Activated CD4-positive, alpha-beta T cell treated with anti-CD3 and anti-CD28 coated beads, Interleukin-2, amount 10 ng/mL, durations not matched to agents 7 days and 5 days (primary cell): ENCODE results near the gene RNU4-1. TPM values are rescaled to one million over a fixed set of nuclear protein-coding genes. Genes with fewer than 3 reads are reported as not detected.
"Not testable (repeated sequence)": the region's sequence is repeated elsewhere in the genome, so short reads cannot be mapped to it uniquely, and the experiment has no call there.

Experiments
- CTCF ChIA-PET: fragments of 350-600 bp; sonication (Branson Sonifier 250); formaldehyde crosslinking; loops from one replicate; lab custom pipeline; 2021; ENCODE audit warnings: antibody characterized with exemption; lab: Charles Lee
- POLR2A ChIA-PET: fragments of 350-600 bp; sonication (Branson Sonifier 250); formaldehyde crosslinking; loops from one replicate; lab custom pipeline; 2021; ENCODE audit warnings: antibody characterized with exemption; lab: Charles Lee
- DNase-seq: peaks from one replicate; pipeline ENCODE4 v3.0.0-alpha.2; 2020
- H3K27ac Mint-ChIP-seq: one replicate; pipeline ENCODE4 v1.8.0; 2021; ENCODE audit warnings: mild to moderate bottlenecking, moderate library complexity, mixed read lengths
- H3K27me3 Mint-ChIP-seq: one replicate; pipeline ENCODE4 v1.8.0; 2021; ENCODE audit warnings: mixed read lengths
- H3K36me3 Mint-ChIP-seq: one replicate; pipeline ENCODE4 v1.8.0; 2021; ENCODE audit warnings: low read depth, mixed read lengths
- H3K4me1 Mint-ChIP-seq: one replicate; pipeline ENCODE4 v1.8.0; 2021; ENCODE audit warnings: mixed read lengths
- H3K4me3 Mint-ChIP-seq: one replicate; pipeline ENCODE4 v1.8.0; 2021; ENCODE audit warnings: mild to moderate bottlenecking, moderate library complexity, mixed read lengths
- H3K9me3 Mint-ChIP-seq: one replicate; pipeline ENCODE4 v1.8.0; 2021; ENCODE audit warnings: mixed read lengths
- total RNA-seq, 2 experiments: library from RNA; stranded (reverse); gene quantifications; one replicate each; pipeline ENCODE4 v1.2.3, GENCODE V29; 2021

The RNU4-1 gene
- 1,000 to 10,000 TPM in 1 of 2 experiments, 100 to 1,000 TPM in 1; 672 to 1,846 TPM for total RNA-seq

- H3K27ac Mint-ChIP-seq, result no peak within 1 kb of the TSS
- ChIA-PET CTCF (interaction anchor here (0.6 to 4.5 kb wide), 7 partner anchors 10 to 92 kb away, joined by 3 to 48 read pairs (median 16); partner anchors contain the start of genes PXN, RPLP0 and SIRT4), POLR2A (interaction anchor here (0.6 to 2.3 kb wide), 13 partner anchors 9 to 1936 kb away, joined by 3 to 41 read pairs (median 5); partner anchors contain the start of genes POP5, PXN, RAB35 and RPLP0)
- DNase-seq, result peak; percentile 86
- peaks cover 6% of the 10 kb centered on the region for H3K27me3 Mint-ChIP-seq
- H3K36me3 Mint-ChIP-seq, result no peaks in the 10 kb centered on the region
- H3K9me3 Mint-ChIP-seq, result no peaks in the 10 kb centered on the region
- peaks cover 12% of the 10 kb centered on the region for H3K4me1 Mint-ChIP-seq
- H3K4me3 Mint-ChIP-seq, result no peak within 1 kb of the TSS
These were observed at the start of gene RNU4-1 for GRCh38 chr12:120292661-120293531. TSS of gene RNU4-1 (minus strand) at chr12:120293237.

- Mint-ChIP-seq H3K4me1 (no peaks in the 10 kb centered on the region), H3K36me3 (peaks cover 3% of the 10 kb centered on the region), H3K27me3 (peaks cover 11% of the 10 kb centered on the region), H3K27ac (no peak overlapping the region), H3K4me3 (no peak overlapping the region), H3K9me3 (peaks cover 10% of the 10 kb centered on the region)
- POLR2A ChIA-PET, result no interaction called here
- CTCF ChIA-PET, result no interaction called here
- DNase-seq, result no peak
These were observed 49.4 kb upstream of the RNU4-1 start for GRCh38 chr12:120342175-120343038.

- peaks cover 12% of the 10 kb centered on the region for H3K9me3 Mint-ChIP-seq
- no peaks in the 10 kb centered on the region for H3K4me1 Mint-ChIP-seq
- ChIA-PET POLR2A (interaction anchor here (0.5 kb wide), 1 partner anchor 112 kb away, joined by 3 read pairs; no protein-coding TSS in a partner anchor), CTCF (interaction anchor here (0.6 kb wide), 1 partner anchor 89 kb away, joined by 4 read pairs; no protein-coding TSS in a partner anchor)
- H3K27ac Mint-ChIP-seq, result no peak overlapping the region
- peaks cover 11% of the 10 kb centered on the region for H3K27me3 Mint-ChIP-seq
- no peak for DNase-seq
- peaks cover 5% of the 10 kb centered on the region for H3K36me3 Mint-ChIP-seq
- no peak overlapping the region for H3K4me3 Mint-ChIP-seq
These were observed 46.2 kb upstream of the RNU4-1 start for GRCh38 chr12:120339256-120339655.

GRCh38 chr12:120337730-120338129, 44.7 kb upstream of the RNU4-1 start:
- Mint-ChIP-seq H3K4me3 (no peak overlapping the region), H3K4me1 (no peaks in the 10 kb centered on the region), H3K9me3 (peaks cover 12% of the 10 kb centered on the region), H3K36me3 (peaks cover 5% of the 10 kb centered on the region), H3K27me3 (peaks cover 11% of the 10 kb centered on the region), H3K27ac (no peak overlapping the region)
- POLR2A ChIA-PET, result no interaction called here
- no peak for DNase-seq
- CTCF ChIA-PET, result no interaction called here

GRCh38 chr12:120336392-120336791, 43.4 kb upstream of the RNU4-1 start:
- H3K4me3 Mint-ChIP-seq, DNase-seq, H3K4me1 Mint-ChIP-seq, H3K36me3 Mint-ChIP-seq, H3K27ac Mint-ChIP-seq, POLR2A ChIA-PET: not testable (repeated sequence)
- H3K27me3 Mint-ChIP-seq, result peaks cover 11% of the 10 kb centered on the region
- CTCF ChIA-PET, result interaction anchor here (0.7 kb wide), 1 partner anchor 231 kb away, joined by 3 read pairs; no protein-coding TSS in a partner anchor
- H3K9me3 Mint-ChIP-seq, result peaks cover 12% of the 10 kb centered on the region

GRCh38 chr12:120335447-120335846, 42.4 kb upstream of the RNU4-1 start:
- H3K9me3 Mint-ChIP-seq, result peaks cover 12% of the 10 kb centered on the region
- CTCF ChIA-PET, result not testable (repeated sequence)

GRCh38 chr12:120332523-120332922, 39.5 kb upstream of the RNU4-1 start:
- H3K9me3 Mint-ChIP-seq, result peaks cover 3% of the 10 kb centered on the region
- peaks cover 2% of the 10 kb centered on the region for H3K27me3 Mint-ChIP-seq
- POLR2A ChIA-PET, result no interaction called here
- no peak overlapping the region for H3K27ac Mint-ChIP-seq
- H3K4me3 Mint-ChIP-seq, result no peak overlapping the region
- H3K36me3 Mint-ChIP-seq, result peaks cover 3% of the 10 kb centered on the region
- H3K4me1 Mint-ChIP-seq, result no peaks in the 10 kb centered on the region
- no peak for DNase-seq
- CTCF ChIA-PET, result interaction anchor here (0.6 kb wide), 1 partner anchor 273 kb away, joined by 5 read pairs; no protein-coding TSS in a partner anchor

More at GRCh38 chr12:120335447-120335846, 42.4 kb upstream of the RNU4-1 start:
- H3K36me3 Mint-ChIP-seq, H3K27ac Mint-ChIP-seq, H3K4me3 Mint-ChIP-seq, H3K4me1 Mint-ChIP-seq, POLR2A ChIA-PET: not testable (repeated sequence)
- peaks cover 11% of the 10 kb centered on the region for H3K27me3 Mint-ChIP-seq
- peak; percentile 29 for DNase-seq

- DNase-seq, result no peak
- no peaks in the 10 kb centered on the region for H3K9me3 Mint-ChIP-seq
- H3K36me3 Mint-ChIP-seq, result no peaks in the 10 kb centered on the region
- POLR2A ChIA-PET, result no interaction called here
- no peaks in the 10 kb centered on the region for H3K27me3 Mint-ChIP-seq
- H3K4me3 Mint-ChIP-seq, result no peak overlapping the region
- H3K4me1 Mint-ChIP-seq, result no peaks in the 10 kb centered on the region
- no peak overlapping the region for H3K27ac Mint-ChIP-seq
- CTCF ChIA-PET, result no interaction called here
These were observed 39.0 kb upstream of the RNU4-1 start for GRCh38 chr12:120332041-120332440.

- CTCF ChIA-PET, result no interaction called here
- POLR2A ChIA-PET, result no interaction called here
- no peaks in the 10 kb centered on the region for H3K9me3 Mint-ChIP-seq
These were observed 38.4 kb upstream of the RNU4-1 start for GRCh38 chr12:120331390-120331789.

GRCh38 chr12:120328228-120328627, 35.2 kb upstream of the RNU4-1 start:
- H3K4me1 Mint-ChIP-seq, result peaks cover 8% of the 10 kb centered on the region
- ChIA-PET POLR2A (no interaction called here), CTCF (interaction anchor here (1.1 kb wide), 1 partner anchor 15 kb away, joined by 3 read pairs; no protein-coding TSS in a partner anchor)
- no peak overlapping the region for H3K4me3 Mint-ChIP-seq
- H3K9me3 Mint-ChIP-seq, result no peaks in the 10 kb centered on the region
- DNase-seq, result no peak
- no peaks in the 10 kb centered on the region for H3K36me3 Mint-ChIP-seq
- no peaks in the 10 kb centered on the region for H3K27me3 Mint-ChIP-seq
- H3K27ac Mint-ChIP-seq, result no peak overlapping the region

More at GRCh38 chr12:120331390-120331789, 38.4 kb upstream of the RNU4-1 start:
- no peak overlapping the region for H3K27ac Mint-ChIP-seq
- H3K36me3 Mint-ChIP-seq, result no peaks in the 10 kb centered on the region
- no peaks in the 10 kb centered on the region for H3K4me1 Mint-ChIP-seq
- no peak for DNase-seq
- no peaks in the 10 kb centered on the region for H3K27me3 Mint-ChIP-seq
- H3K4me3 Mint-ChIP-seq, result no peak overlapping the region

GRCh38 chr12:120327593-120327992, 34.6 kb upstream of the RNU4-1 start, which contains the start of gene PLA2G1B:
TSS of gene PLA2G1B (minus strand) at chr12:120327779. CDS start at chr12:120327753, 26 bp downstream.
- no peak within 1 kb of the TSS for H3K27ac Mint-ChIP-seq
- no peaks in the 10 kb centered on the region for H3K27me3 Mint-ChIP-seq
- ChIA-PET CTCF (interaction anchor here (0.6 to 1.2 kb wide), 3 partner anchors 9 to 14 kb away, joined by 3 read pairs; no protein-coding TSS in a partner anchor), POLR2A (interaction anchor here (0.6 kb wide), 1 partner anchor 26 kb away, joined by 4 read pairs; the partner anchor contains the start of gene SIRT4)
- H3K9me3 Mint-ChIP-seq, result no peaks in the 10 kb centered on the region
- H3K4me3 Mint-ChIP-seq, result no peak within 1 kb of the TSS
- peaks cover 8% of the 10 kb centered on the region for H3K4me1 Mint-ChIP-seq
- DNase-seq, result no peak
- H3K36me3 Mint-ChIP-seq, result no peaks in the 10 kb centered on the region

GRCh38 chr12:120324841-120325417, 31.9 kb upstream of the RNU4-1 start:
- CTCF ChIA-PET, result interaction anchor here (0.6 to 1.6 kb wide), 6 partner anchors 11 to 655 kb away, joined by 3 to 7 read pairs (median 4); partner anchors contain the start of gene SIRT4
- no peak overlapping the region for H3K27ac Mint-ChIP-seq
- peaks cover 8% of the 10 kb centered on the region for H3K4me1 Mint-ChIP-seq
- DNase-seq, result no peak
- H3K9me3 Mint-ChIP-seq, result no peaks in the 10 kb centered on the region
- no peaks in the 10 kb centered on the region for H3K27me3 Mint-ChIP-seq
- no peak overlapping the region for H3K4me3 Mint-ChIP-seq
- POLR2A ChIA-PET, result no interaction called here
- H3K36me3 Mint-ChIP-seq, result no peaks in the 10 kb centered on the region
